HG02852 (cell line): ENCODE measurements around the gene VDAC1.
"Not testable (repeated sequence)": the region's sequence is repeated elsewhere in the genome, so short reads cannot be mapped to it uniquely, and the experiment has no call there.

Experiments used
- ATAC-seq: cut with Tn5 transposase; IDR thresholded peaks from one replicate; pipeline ENCODE4 v1.9.1; 2021; ENCODE audit warnings: mild to moderate bottlenecking, moderate library complexity; ENCODE audit not compliant: unreplicated experiment

The VDAC1 gene

GRCh38 chr5:133944263-133945185 lies 60.3 kb downstream of the VDAC1 start:
- no peak for ATAC-seq

GRCh38 chr5:133943475-133943817 lies 61.3 kb downstream of the VDAC1 start:
- ATAC-seq: no peak

GRCh38 chr5:133942614-133943474 lies 61.9 kb downstream of the VDAC1 start:
- ATAC-seq: no peak

- ATAC-seq: no peak
Measured at GRCh38 chr5:133941456-133942196, 63.1 kb downstream of the VDAC1 start.

GRCh38 chr5:133939668-133940067 lies 65.1 kb downstream of the VDAC1 start:
- ATAC-seq: no peak

GRCh38 chr5:133938929-133939328 lies 65.8 kb downstream of the VDAC1 start:
- peak; percentile 70 for ATAC-seq

- ATAC-seq: no peak
Measured at GRCh38 chr5:133938039-133938821, 66.5 kb downstream of the VDAC1 start.

GRCh38 chr5:133937628-133938027 lies 67.1 kb downstream of the VDAC1 start:
- not testable (repeated sequence) for ATAC-seq

- no peak for ATAC-seq
Measured at GRCh38 chr5:133936651-133937015, 68.1 kb downstream of the VDAC1 start.

GRCh38 chr5:133935991-133936650 lies 68.7 kb downstream of the VDAC1 start:
- not testable (repeated sequence) for ATAC-seq

GRCh38 chr5:133935667-133935940 lies 69.2 kb downstream of the VDAC1 start:
- ATAC-seq: no peak

- ATAC-seq: no peak
Measured at GRCh38 chr5:133934822-133935666, 69.7 kb downstream of the VDAC1 start.

- ATAC-seq: no peak
Measured at GRCh38 chr5:133934311-133934710, 70.5 kb downstream of the VDAC1 start.

- ATAC-seq: no peak
Measured at GRCh38 chr5:133933670-133934295, 71.0 kb downstream of the VDAC1 start.

- ATAC-seq: no peak
Measured at GRCh38 chr5:133933169-133933509, 71.6 kb downstream of the VDAC1 start.

GRCh38 chr5:133932441-133933168 lies 72.2 kb downstream of the VDAC1 start:
- ATAC-seq: no peak

GRCh38 chr5:133931546-133931945 lies 73.2 kb downstream of the VDAC1 start:
- no peak for ATAC-seq

- ATAC-seq: no peak
Measured at GRCh38 chr5:133930813-133931090, 74.0 kb downstream of the VDAC1 start.
